ENCODE measurements around the gene TUB. TPM values are rescaled to one million over a fixed set of nuclear protein-coding genes. Genes with fewer than 3 reads are reported as not detected.
A peak's percentile ranks its signal among the peaks of the same experiment; 100 is the strongest.

TUB gene
- total and polyA plus RNA-seq, 3 experiments from 2014 or later = 0.11 to 0.24 TPM; not detected in 1

DNA sequence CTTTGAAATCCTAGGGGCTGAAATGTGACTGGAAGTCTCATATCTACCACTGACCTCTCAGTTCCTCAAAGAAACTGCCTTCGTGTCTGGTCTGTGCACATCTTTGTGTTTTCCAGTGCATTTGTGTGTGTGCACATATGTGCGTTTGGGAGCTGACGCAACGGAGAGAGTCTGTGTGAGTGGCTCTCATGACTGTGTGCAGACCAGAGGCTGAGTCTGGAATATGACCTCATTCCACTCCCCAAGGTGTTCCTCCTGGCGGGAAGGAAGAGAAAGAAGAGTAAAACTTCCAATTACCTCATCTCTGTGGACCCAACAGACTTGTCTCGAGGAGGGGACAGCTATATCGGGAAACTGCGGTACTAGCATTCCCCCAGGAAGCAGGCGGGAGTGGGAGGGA, 16.5 kb downstream of the TUB start:
- H3K36me3 Mint-ChIP-seq = peaks cover 0 to 3% (median 1%) of the 10 kb centered on the region in 3 donors
- CTCF ChIA-PET = interaction anchor here (1.3 to 12.1 kb wide), 4 partner anchors 8 to 89 kb away, joined by 4 to 105 read pairs (median 36); no protein-coding TSS in a partner anchor
- Histone ChIP-seq H3K4me1 (ENCODE audit: insufficient read depth, low read length) (no peaks in the 10 kb centered on the region), H3K27ac (ENCODE audit: low read depth, low read length) (no peak overlapping the region), H3K27me3 (ENCODE audit: insufficient read depth, low read length, poor library complexity, severe bottlenecking) (no peaks in the 10 kb centered on the region), H3K36me3 (ENCODE audit: insufficient read depth, low read length) (no peaks in the 10 kb centered on the region), H3K4me3 (ENCODE audit: low read length) (no peak overlapping the region), H3K9me3 (ENCODE audit: low read length) (no peaks in the 10 kb centered on the region)
- H3K4me1 Mint-ChIP-seq = peaks cover 0 to 4% (median 0%) of the 10 kb centered on the region in 3 donors
- H3K27ac Mint-ChIP-seq = no peak overlapping the region
- POLR2A ChIA-PET = no interaction called here
- H3K9me3 Mint-ChIP-seq = no peaks in the 10 kb centered on the region
- no peak overlapping the region for H3K4me3 Mint-ChIP-seq
- H3K27me3 Mint-ChIP-seq = peaks cover 0 to 2% of the 10 kb centered on the region in 2 donors
- DNase-seq = no peak

DNA sequence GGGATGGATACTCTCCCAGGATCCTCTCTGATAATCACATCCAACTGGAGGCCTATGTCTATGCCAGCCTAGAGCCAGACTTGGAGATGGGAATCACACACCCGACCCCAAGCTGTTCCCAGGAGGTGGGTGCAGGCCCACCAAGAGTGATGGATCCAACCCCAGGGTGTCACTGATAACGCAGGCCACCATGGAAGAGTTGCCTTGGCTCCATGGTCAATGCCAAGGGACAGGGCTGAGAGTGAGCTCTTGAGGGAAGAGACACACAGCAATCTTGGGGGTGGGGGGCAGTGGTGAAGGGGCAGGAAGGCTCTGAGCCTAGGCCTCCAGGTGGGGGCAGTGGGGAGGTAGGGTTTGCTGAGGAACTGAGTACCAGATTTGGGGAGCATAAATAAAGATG, 16.9 kb downstream of the TUB start:
- Mint-ChIP-seq H3K9me3 (no peaks in the 10 kb centered on the region), H3K4me1 (peaks cover 0 to under 1% (median 0%) of the 10 kb centered on the region in 3 donors), H3K4me3 (no peak overlapping the region), H3K27me3 (no peaks in the 10 kb centered on the region), H3K27ac (peak overlapping the region in 1 of 8 donors; percentile 86), H3K36me3 (peaks cover 0 to 3% (median 1%) of the 10 kb centered on the region in 3 donors)
- DNase-seq = no peak
- Histone ChIP-seq H3K9me3 (ENCODE audit: low read length) (no peaks in the 10 kb centered on the region), H3K4me1 (ENCODE audit: insufficient read depth, low read length) (no peaks in the 10 kb centered on the region), H3K27me3 (ENCODE audit: insufficient read depth, low read length, poor library complexity, severe bottlenecking) (no peaks in the 10 kb centered on the region), H3K36me3 (ENCODE audit: insufficient read depth, low read length) (no peaks in the 10 kb centered on the region), H3K27ac (ENCODE audit: low read depth, low read length) (no peak overlapping the region), H3K4me3 (ENCODE audit: low read length) (no peak overlapping the region)
- POLR2A ChIA-PET = no interaction called here
- CTCF ChIA-PET = interaction anchor here (2.2 to 12.1 kb wide), 4 partner anchors 12 to 90 kb away, joined by 11 to 105 read pairs (median 36); no protein-coding TSS in a partner anchor

DNA sequence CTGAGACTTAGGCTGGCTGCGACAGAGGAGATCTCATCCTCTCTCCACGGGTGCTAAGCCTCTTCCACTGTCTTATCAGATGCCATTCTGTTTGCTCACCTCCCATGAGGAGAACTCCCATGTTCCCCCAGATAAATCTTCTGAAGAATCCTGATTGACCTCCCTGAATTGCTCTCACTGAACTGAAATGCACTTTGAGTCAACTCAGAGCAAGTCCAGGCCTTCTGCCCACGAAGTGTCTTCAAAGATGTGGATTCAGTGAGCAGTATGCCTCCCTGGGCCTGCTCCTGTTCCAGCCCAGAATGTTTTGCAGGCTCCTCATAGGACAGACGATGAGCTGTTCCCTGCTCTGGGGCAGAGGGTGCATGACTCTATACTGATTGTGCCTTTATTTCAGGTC, 17.4 kb downstream of the TUB start:
- no peak for DNase-seq
- Histone ChIP-seq H3K4me3 (ENCODE audit: low read length) (no peak overlapping the region), H3K4me1 (ENCODE audit: insufficient read depth, low read length) (no peaks in the 10 kb centered on the region), H3K27me3 (ENCODE audit: insufficient read depth, low read length, poor library complexity, severe bottlenecking) (no peaks in the 10 kb centered on the region), H3K9me3 (ENCODE audit: low read length) (no peaks in the 10 kb centered on the region), H3K27ac (ENCODE audit: low read depth, low read length) (no peak overlapping the region), H3K36me3 (ENCODE audit: insufficient read depth, low read length) (no peaks in the 10 kb centered on the region)
- ChIA-PET POLR2A (no interaction called here), CTCF (interaction anchor here (0.6 to 12.1 kb wide), 12 partner anchors 10 to 205 kb away, joined by 3 to 105 read pairs (median 6); no protein-coding TSS in a partner anchor)
- Mint-ChIP-seq H3K36me3 (peaks cover 0 to 3% (median 1%) of the 10 kb centered on the region in 3 donors), H3K4me3 (no peak overlapping the region), H3K27ac (peak overlapping the region in 1 of 8 donors; percentile 86), H3K27me3 (no peaks in the 10 kb centered on the region), H3K9me3 (no peaks in the 10 kb centered on the region), H3K4me1 (no peaks in the 10 kb centered on the region)

DNA sequence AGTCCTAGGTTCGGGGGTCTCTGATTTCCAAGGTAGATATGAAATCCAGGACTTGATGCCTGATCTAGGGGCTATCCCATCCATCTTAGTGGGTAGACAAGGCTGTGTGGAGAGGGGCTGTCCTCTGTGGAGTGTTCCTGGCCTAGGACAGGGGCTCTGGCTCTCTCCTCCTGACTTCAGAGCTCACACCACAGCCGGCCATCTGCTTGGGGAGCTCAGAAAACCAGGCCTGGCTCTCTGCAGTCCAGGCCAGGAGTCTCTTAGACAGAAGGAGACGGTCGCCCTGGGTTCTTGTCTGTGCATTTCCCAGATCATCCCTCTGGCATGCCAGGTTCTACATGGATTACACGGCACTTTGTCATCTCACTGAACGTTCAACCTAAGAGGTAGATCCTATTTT, 17.9 kb downstream of the TUB start:
- Mint-ChIP-seq H3K27ac (no peak overlapping the region), H3K36me3 (peaks cover 0 to 3% (median 3%) of the 10 kb centered on the region in 3 donors), H3K4me3 (no peak overlapping the region), H3K9me3 (no peaks in the 10 kb centered on the region), H3K4me1 (no peaks in the 10 kb centered on the region), H3K27me3 (no peaks in the 10 kb centered on the region)
- Histone ChIP-seq H3K9me3 (ENCODE audit: low read length) (no peaks in the 10 kb centered on the region), H3K27ac (ENCODE audit: low read depth, low read length) (no peak overlapping the region), H3K4me1 (ENCODE audit: insufficient read depth, low read length) (no peaks in the 10 kb centered on the region), H3K36me3 (ENCODE audit: insufficient read depth, low read length) (no peaks in the 10 kb centered on the region), H3K27me3 (ENCODE audit: insufficient read depth, low read length, poor library complexity, severe bottlenecking) (no peaks in the 10 kb centered on the region), H3K4me3 (ENCODE audit: low read length) (no peak overlapping the region)
- DNase-seq = no peak
- ChIA-PET CTCF (interaction anchor here (0.6 to 12.1 kb wide), 22 partner anchors 10 to 209 kb away, joined by 3 to 105 read pairs (median 5); partner anchors contain the start of gene EIF3F), POLR2A (no interaction called here)

DNA sequence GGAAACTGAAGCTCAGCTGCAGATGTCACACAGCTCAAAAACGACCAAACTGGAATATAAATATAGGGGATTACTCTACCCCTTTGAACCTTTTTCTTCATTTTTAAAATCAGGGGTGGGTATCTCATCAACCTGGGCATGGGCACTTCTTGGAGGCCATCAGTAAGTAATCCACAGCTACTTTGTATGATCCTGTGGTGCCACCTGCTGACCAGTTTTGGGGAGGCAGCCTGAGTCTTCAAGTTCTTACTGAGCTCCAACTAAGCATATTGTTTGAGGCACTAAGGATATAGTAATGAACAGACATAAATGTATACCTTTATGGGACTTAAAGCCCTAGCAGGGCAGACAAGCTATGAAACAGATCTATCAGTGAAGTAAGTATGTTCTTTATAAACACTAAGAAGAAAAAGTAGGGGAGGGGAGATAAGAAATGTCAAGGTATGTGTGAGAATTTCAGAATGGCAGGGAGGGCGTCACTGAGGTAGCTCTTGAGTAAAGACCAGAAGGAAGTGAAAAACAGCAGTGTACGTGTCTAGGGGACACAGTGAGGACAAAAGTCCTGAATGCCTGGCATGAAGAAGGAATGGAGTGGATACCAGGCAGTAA, 18.4 kb downstream of the TUB start:
- POLR2A ChIA-PET = no interaction called here

DNA sequence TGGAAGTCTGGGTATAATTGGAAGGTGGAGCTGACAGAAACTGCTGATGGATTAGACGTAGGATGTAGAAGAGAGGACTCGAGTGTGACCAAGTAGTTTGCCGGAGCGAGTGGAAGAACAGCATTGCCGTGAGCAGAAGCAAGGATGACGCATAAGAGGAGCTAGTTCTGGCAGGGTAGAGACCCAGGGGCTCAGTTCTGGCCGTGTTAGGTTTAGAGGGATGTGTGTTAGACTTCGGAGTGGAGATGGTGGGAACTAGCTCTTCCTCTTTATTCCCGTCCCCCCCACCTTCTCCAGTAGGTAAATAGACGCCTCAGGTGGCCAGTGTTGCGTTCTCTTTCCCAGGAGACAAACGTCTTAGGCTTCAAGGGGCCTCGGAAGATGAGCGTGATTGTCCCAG, 19.1 kb downstream of the TUB start:
- no peaks in the 10 kb centered on the region for H3K9me3 Mint-ChIP-seq
- no peaks in the 10 kb centered on the region for H3K36me3 ChIP-seq (ENCODE audit: insufficient read depth, low read length)
- DNase-seq = no peak
- H3K9me3 ChIP-seq (ENCODE audit: low read length) = no peaks in the 10 kb centered on the region
- ChIA-PET CTCF (interaction anchor here (0.8 to 12.1 kb wide), 14 partner anchors 10 to 320 kb away, joined by 3 to 105 read pairs (median 6); partner anchors contain the start of gene EIF3F), POLR2A (no interaction called here)
- H3K4me1 ChIP-seq (ENCODE audit: insufficient read depth, low read length) = no peaks in the 10 kb centered on the region
- no peak overlapping the region for H3K4me3 Mint-ChIP-seq
- H3K4me3 ChIP-seq (ENCODE audit: low read length) = no peak overlapping the region
- no peaks in the 10 kb centered on the region for H3K27me3 ChIP-seq (ENCODE audit: insufficient read depth, low read length, poor library complexity, severe bottlenecking)
- H3K27me3 Mint-ChIP-seq = no peaks in the 10 kb centered on the region
- H3K4me1 Mint-ChIP-seq = no peaks in the 10 kb centered on the region
- H3K36me3 Mint-ChIP-seq = peaks cover 0 to 5% (median 3%) of the 10 kb centered on the region in 3 donors
- no peak overlapping the region for H3K27ac Mint-ChIP-seq
- no peak overlapping the region for H3K27ac ChIP-seq (ENCODE audit: low read depth, low read length)

More for the DNA sequence above, 18.4 kb downstream of the TUB start:
- CTCF ChIA-PET = interaction anchor here (0.6 to 12.1 kb wide), 24 partner anchors 11 to 321 kb away, joined by 3 to 105 read pairs (median 5); partner anchors contain the start of gene EIF3F
- Mint-ChIP-seq H3K27me3 (no peaks in the 10 kb centered on the region), H3K9me3 (no peaks in the 10 kb centered on the region), H3K27ac (peak overlapping the region in 1 of 8 donors; percentile 6), H3K4me1 (no peaks in the 10 kb centered on the region), H3K4me3 (no peak overlapping the region), H3K36me3 (peaks cover 0 to 5% (median 3%) of the 10 kb centered on the region in 3 donors)
- H3K27ac ChIP-seq (ENCODE audit: low read depth, low read length) = no peak overlapping the region
- no peaks in the 10 kb centered on the region for H3K9me3 ChIP-seq (ENCODE audit: low read length)
- H3K4me1 ChIP-seq (ENCODE audit: insufficient read depth, low read length) = no peaks in the 10 kb centered on the region
- no peaks in the 10 kb centered on the region for H3K27me3 ChIP-seq (ENCODE audit: insufficient read depth, low read length, poor library complexity, severe bottlenecking)
- H3K4me3 ChIP-seq (ENCODE audit: low read length) = no peak overlapping the region
- no peaks in the 10 kb centered on the region for H3K36me3 ChIP-seq (ENCODE audit: insufficient read depth, low read length)
- peak; percentile 40 to 74 (median 53) for DNase-seq

DNA sequence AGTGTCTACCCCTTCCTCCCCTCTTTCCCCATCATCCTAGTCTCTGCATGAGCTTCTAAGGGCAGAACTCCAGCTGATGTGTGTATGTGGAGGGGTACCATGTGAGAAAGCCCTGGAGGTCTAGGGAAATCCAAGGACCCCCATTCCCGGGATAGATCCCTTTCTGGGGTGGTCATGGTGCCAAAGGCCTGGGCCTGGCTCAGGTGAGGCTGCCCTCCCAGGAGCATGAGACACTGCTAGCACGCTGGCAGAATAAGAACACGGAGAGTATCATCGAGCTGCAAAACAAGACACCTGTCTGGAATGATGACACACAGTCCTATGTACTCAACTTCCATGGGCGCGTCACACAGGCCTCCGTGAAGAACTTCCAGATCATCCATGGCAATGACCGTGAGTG, 19.6 kb downstream of the TUB start:
- Histone ChIP-seq H3K9me3 (ENCODE audit: low read length) (no peaks in the 10 kb centered on the region), H3K4me1 (ENCODE audit: insufficient read depth, low read length) (no peaks in the 10 kb centered on the region), H3K27ac (ENCODE audit: low read depth, low read length) (no peak overlapping the region), H3K4me3 (ENCODE audit: low read length) (no peak overlapping the region), H3K27me3 (ENCODE audit: insufficient read depth, low read length, poor library complexity, severe bottlenecking) (no peaks in the 10 kb centered on the region), H3K36me3 (ENCODE audit: insufficient read depth, low read length) (no peaks in the 10 kb centered on the region)
- no peak overlapping the region for H3K4me3 Mint-ChIP-seq
- no peaks in the 10 kb centered on the region for H3K4me1 Mint-ChIP-seq
- H3K27me3 Mint-ChIP-seq = no peaks in the 10 kb centered on the region
- no peak overlapping the region for H3K27ac Mint-ChIP-seq
- no peaks in the 10 kb centered on the region for H3K9me3 Mint-ChIP-seq
- H3K36me3 Mint-ChIP-seq = peaks cover 0 to 5% (median 3%) of the 10 kb centered on the region in 3 donors
- ChIA-PET POLR2A (no interaction called here), CTCF (interaction anchor here (1.6 to 12.1 kb wide), 6 partner anchors 10 to 114 kb away, joined by 5 to 105 read pairs (median 20); partner anchors contain the start of gene EIF3F)
- DNase-seq = no peak

DNA sequence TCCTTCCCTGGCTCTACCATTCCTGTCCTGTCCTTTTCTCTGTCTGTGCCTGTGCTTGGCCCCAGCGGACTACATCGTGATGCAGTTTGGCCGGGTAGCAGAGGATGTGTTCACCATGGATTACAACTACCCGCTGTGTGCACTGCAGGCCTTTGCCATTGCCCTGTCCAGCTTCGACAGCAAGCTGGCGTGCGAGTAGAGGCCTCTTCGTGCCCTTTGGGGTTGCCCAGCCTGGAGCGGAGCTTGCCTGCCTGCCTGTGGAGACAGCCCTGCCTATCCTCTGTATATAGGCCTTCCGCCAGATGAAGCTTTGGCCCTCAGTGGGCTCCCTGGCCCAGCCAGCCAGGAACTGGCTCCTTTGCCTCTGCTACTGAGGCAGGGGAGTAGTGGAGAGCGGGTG, 20.4 kb downstream of the TUB start:
- Mint-ChIP-seq H3K36me3 (peaks cover 0 to 10% (median 3%) of the 10 kb centered on the region in 3 donors), H3K4me1 (no peaks in the 10 kb centered on the region), H3K9me3 (no peaks in the 10 kb centered on the region), H3K4me3 (no peak overlapping the region), H3K27ac (no peak overlapping the region), H3K27me3 (no peaks in the 10 kb centered on the region)
- no peaks in the 10 kb centered on the region for H3K27me3 ChIP-seq (ENCODE audit: insufficient read depth, low read length, poor library complexity, severe bottlenecking)
- no peak overlapping the region for H3K27ac ChIP-seq (ENCODE audit: low read depth, low read length)
- H3K36me3 ChIP-seq (ENCODE audit: insufficient read depth, low read length) = no peaks in the 10 kb centered on the region
- ChIA-PET POLR2A (no interaction called here), CTCF (interaction anchor here (12.1 kb wide), 1 partner anchor 93 kb away, joined by 105 read pairs; no protein-coding TSS in a partner anchor)
- H3K9me3 ChIP-seq (ENCODE audit: low read length) = no peaks in the 10 kb centered on the region
- H3K4me3 ChIP-seq (ENCODE audit: low read length) = no peak overlapping the region
- no peaks in the 10 kb centered on the region for H3K4me1 ChIP-seq (ENCODE audit: insufficient read depth, low read length)
- DNase-seq = no peak

Data from CD8-positive, alpha-beta memory T cell (primary cell).